ENCODE data around the gene IL1RAPL2.

The IL1RAPL2 gene

DNA sequence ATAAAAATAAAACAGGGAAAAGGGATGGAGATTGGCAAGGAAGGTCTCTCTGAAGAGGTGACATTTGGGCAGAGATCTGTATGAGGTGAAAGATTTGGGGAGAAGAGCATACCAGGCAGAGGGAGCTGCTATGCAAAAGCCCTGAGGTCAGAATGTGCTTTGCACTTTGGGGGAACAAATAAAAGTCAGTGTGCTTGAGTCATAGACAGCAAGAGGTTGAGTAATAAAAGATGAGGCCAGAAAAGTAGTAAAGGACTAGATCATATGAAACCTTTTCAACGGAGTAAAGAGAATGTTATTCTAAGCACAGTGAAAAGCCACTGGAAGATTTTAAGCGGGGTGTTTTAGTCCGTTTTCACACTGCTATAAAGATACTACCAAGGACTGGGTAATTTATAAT, 731.0 kb downstream of the IL1RAPL2 start:
- H3K9me3 ChIP-seq (ENCODE audit: control insufficient read depth, insufficient read depth, low read length), result no peaks in the 10 kb centered on the region
- peaks cover 14% of the 10 kb centered on the region for H3K4me1 ChIP-seq (ENCODE audit: control insufficient read depth, insufficient read depth, low read length)
- no peak overlapping the region for H3K9ac ChIP-seq (ENCODE audit: low read depth, low read length)
- no peaks in the 10 kb centered on the region for H3K27me3 ChIP-seq (ENCODE audit: control insufficient read depth, insufficient read depth, low read length)
- H3K4me3 ChIP-seq (ENCODE audit: low read depth, low read length), result no peak overlapping the region
- no peaks in the 10 kb centered on the region for H3K36me3 ChIP-seq (ENCODE audit: control insufficient read depth, insufficient read depth, low read length)

DNA sequence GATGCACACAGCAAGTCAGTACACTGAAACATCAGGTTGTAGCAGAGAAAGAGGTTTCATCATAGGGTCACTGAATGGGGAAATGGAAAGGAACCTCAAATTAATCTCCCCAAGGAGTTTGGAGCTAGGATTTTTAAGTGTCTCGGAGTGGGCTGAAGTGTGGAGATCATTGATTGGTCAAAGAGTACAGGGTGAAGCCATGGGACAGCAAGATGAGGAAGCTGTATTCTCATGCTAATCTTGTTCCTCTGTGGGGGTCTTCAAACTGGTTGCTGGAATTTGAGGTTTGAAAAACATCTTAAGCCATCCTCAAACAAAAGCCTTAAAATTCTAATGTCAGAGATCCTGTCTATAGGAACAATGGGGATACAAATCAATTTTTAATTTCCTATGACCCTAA, 733.3 kb downstream of the IL1RAPL2 start:
- Histone ChIP-seq H3K9me3 (ENCODE audit: control insufficient read depth, insufficient read depth, low read length) (no peaks in the 10 kb centered on the region), H3K4me3 (ENCODE audit: low read depth, low read length) (no peak overlapping the region), H3K27me3 (ENCODE audit: control insufficient read depth, insufficient read depth, low read length) (no peaks in the 10 kb centered on the region), H3K36me3 (ENCODE audit: control insufficient read depth, insufficient read depth, low read length) (no peaks in the 10 kb centered on the region), H3K9ac (ENCODE audit: low read depth, low read length) (no peak overlapping the region), H3K4me1 (ENCODE audit: control insufficient read depth, insufficient read depth, low read length) (peaks cover 14% of the 10 kb centered on the region)

DNA sequence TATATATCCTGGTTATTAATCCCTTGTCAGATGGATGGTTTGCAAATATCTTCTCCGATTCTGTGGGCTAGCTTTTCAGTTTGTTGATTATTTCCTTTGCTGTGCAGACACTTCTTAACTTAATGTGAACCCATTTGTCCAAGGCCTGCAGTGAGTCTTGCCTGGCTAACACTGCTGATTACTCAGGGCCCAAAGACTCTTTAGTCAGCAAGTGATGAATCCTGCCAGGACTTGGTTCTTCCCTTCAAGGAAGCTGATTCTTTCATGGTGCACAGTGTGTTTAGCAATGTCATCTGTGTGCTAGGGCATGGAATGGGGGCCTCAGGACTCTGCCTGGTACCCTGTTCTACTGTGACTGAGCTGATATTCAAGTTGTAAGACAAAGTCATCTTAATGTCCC, 736.2 kb downstream of the IL1RAPL2 start:
- Histone ChIP-seq H3K4me1 (ENCODE audit: control insufficient read depth, insufficient read depth, low read length) (peaks cover 14% of the 10 kb centered on the region), H3K9ac (ENCODE audit: low read depth, low read length) (no peak overlapping the region), H3K4me3 (ENCODE audit: low read depth, low read length) (no peak overlapping the region), H3K9me3 (ENCODE audit: control insufficient read depth, insufficient read depth, low read length) (no peaks in the 10 kb centered on the region), H3K27me3 (ENCODE audit: control insufficient read depth, insufficient read depth, low read length) (no peaks in the 10 kb centered on the region), H3K36me3 (ENCODE audit: control insufficient read depth, insufficient read depth, low read length) (no peaks in the 10 kb centered on the region)

DNA sequence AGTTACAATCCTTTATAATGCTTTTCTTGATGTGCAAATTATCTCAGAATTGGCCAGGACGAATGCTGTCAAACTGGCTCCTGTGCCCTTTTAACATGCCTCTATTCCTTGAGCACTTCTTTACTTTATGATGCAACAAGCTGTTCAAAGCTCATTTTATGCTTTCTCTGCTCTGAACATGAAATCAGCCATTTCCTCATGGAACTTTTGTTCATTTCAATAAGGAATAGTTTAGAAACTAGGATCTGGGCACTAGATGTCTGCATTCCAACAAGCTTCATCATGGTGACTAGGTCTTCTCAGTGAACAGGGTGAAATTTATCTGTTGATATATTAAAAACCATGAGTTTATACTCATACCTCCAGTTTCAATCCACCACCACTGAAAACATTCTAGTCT, 741.8 kb downstream of the IL1RAPL2 start:
- Histone ChIP-seq H3K4me3 (ENCODE audit: low read depth, low read length) (no peak overlapping the region), H3K36me3 (ENCODE audit: control insufficient read depth, insufficient read depth, low read length) (no peaks in the 10 kb centered on the region), H3K9me3 (ENCODE audit: control insufficient read depth, insufficient read depth, low read length) (no peaks in the 10 kb centered on the region)

DNA sequence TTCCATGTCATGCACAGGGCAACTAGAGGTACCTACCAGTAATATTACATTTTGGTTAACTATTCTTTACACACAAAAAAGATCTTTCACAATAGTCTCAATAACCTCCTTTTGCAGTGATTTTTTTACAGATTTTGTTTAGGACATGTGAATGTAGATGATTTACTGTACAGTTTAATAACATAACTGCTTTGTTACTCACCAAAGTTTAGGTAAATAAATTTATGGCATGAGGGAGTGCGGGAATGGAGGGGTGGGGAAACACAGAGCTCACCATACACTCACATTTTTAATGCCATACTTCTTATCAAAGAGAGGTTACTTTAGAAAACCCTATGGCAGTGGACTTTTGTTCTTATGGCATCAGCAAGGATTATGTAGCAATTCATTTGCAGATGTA, 747.6 kb downstream of the IL1RAPL2 start:
- Histone ChIP-seq H3K36me3 (ENCODE audit: control insufficient read depth, insufficient read depth, low read length) (no peaks in the 10 kb centered on the region), H3K9ac (ENCODE audit: low read depth, low read length) (no peak overlapping the region), H3K4me1 (ENCODE audit: control insufficient read depth, insufficient read depth, low read length) (no peaks in the 10 kb centered on the region), H3K27me3 (ENCODE audit: control insufficient read depth, insufficient read depth, low read length) (no peaks in the 10 kb centered on the region), H3K9me3 (ENCODE audit: control insufficient read depth, insufficient read depth, low read length) (no peaks in the 10 kb centered on the region), H3K4me3 (ENCODE audit: low read depth, low read length) (no peak overlapping the region)

More for the DNA sequence above, 741.8 kb downstream of the IL1RAPL2 start:
- Histone ChIP-seq H3K9ac (ENCODE audit: low read depth, low read length) (no peak overlapping the region), H3K27me3 (ENCODE audit: control insufficient read depth, insufficient read depth, low read length) (no peaks in the 10 kb centered on the region), H3K4me1 (ENCODE audit: control insufficient read depth, insufficient read depth, low read length) (no peaks in the 10 kb centered on the region)

DNA sequence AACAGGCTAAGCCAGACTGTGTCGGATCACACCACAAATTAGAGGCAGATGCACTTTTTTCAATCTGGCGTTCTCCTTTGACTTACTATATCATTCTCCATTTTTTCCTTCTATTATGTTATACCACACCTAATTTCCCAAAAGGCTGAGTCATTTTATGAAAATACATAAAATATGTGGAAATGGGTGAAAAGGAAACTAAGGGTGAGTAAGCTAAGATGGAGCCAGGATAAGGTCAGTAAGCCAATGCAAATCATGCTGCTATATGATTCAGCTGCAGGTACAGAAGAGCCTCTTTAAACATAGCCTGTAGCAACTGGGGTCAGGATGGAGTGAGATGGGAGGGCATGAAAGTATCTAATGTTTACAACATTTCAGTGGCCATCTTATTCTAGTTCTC, 748.5 kb downstream of the IL1RAPL2 start:
- Histone ChIP-seq H3K4me3 (ENCODE audit: low read depth, low read length) (no peak overlapping the region), H3K9me3 (ENCODE audit: control insufficient read depth, insufficient read depth, low read length) (no peaks in the 10 kb centered on the region), H3K4me1 (ENCODE audit: control insufficient read depth, insufficient read depth, low read length) (no peaks in the 10 kb centered on the region), H3K27me3 (ENCODE audit: control insufficient read depth, insufficient read depth, low read length) (no peaks in the 10 kb centered on the region), H3K36me3 (ENCODE audit: control insufficient read depth, insufficient read depth, low read length) (no peaks in the 10 kb centered on the region), H3K9ac (ENCODE audit: low read depth, low read length) (no peak overlapping the region)

DNA sequence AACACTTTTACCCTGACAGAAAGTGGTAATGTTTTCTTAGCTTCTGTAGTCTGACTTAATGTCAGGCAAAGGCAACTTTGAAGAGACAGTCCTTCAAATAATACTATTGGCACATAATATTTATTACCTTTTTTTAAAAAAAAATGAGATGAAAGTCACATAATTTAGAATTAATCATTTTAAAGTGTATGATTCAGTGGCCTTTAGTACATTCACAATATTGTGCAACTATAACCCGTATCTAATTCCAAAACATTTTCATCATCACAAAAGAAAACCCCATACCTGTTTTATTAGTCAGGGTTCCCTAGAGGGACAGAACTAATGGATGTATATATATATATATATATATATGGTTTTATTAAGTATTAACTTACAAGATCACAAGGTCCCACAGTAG, 749.2 kb downstream of the IL1RAPL2 start:
- no peak overlapping the region for H3K9ac ChIP-seq (ENCODE audit: low read depth, low read length)
- no peaks in the 10 kb centered on the region for H3K9me3 ChIP-seq (ENCODE audit: control insufficient read depth, insufficient read depth, low read length)
- H3K27me3 ChIP-seq (ENCODE audit: control insufficient read depth, insufficient read depth, low read length), result no peaks in the 10 kb centered on the region
- no peaks in the 10 kb centered on the region for H3K36me3 ChIP-seq (ENCODE audit: control insufficient read depth, insufficient read depth, low read length)
- H3K4me1 ChIP-seq (ENCODE audit: control insufficient read depth, insufficient read depth, low read length), result no peaks in the 10 kb centered on the region
- H3K4me3 ChIP-seq (ENCODE audit: low read depth, low read length), result no peak overlapping the region

DNA sequence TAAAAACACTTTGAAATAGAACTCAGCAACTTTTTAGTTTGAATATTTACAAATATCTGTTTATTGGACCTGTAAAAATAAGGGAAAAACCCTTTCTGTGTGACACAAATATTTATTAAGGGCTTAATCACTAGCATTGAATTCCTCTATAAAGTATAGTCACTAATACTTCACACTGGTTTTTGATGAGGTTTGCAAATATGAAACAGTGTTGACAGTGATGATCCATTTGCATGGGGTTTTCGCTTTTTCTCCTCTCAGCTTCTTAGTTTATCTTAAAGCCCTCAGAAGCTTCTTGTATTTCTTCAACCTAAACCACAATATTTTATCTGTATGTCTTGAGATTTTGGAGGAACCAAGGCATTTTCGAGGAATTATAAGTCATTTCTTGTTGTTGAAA, 751.1 kb downstream of the IL1RAPL2 start:
- H3K9ac ChIP-seq (ENCODE audit: low read depth, low read length), result no peak overlapping the region
- no peaks in the 10 kb centered on the region for H3K27me3 ChIP-seq (ENCODE audit: control insufficient read depth, insufficient read depth, low read length)
- no peaks in the 10 kb centered on the region for H3K9me3 ChIP-seq (ENCODE audit: control insufficient read depth, insufficient read depth, low read length)

DNA sequence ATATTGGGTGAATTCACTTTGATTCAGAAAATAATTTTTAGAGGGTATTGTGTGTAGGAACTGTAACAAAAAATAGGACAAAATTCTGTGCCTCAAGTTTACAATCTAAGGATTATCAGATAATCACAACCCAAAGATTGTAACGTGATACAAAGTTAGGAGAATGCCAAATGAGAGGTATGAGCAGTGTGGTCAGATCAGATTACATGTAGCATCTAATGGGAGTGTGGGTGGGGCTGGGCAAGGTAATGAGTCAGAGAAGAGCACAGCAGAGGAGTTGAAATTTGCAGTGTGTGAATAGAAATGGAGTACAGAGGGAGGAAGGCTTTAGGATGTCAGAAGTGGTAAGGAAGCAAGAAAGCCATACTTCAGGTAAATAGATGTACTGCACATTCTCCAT, 757.9 kb downstream of the IL1RAPL2 start:
- Histone ChIP-seq H3K27me3 (ENCODE audit: control insufficient read depth, insufficient read depth, low read length) (no peaks in the 10 kb centered on the region), H3K4me3 (ENCODE audit: low read depth, low read length) (no peak overlapping the region), H3K36me3 (ENCODE audit: control insufficient read depth, insufficient read depth, low read length) (no peaks in the 10 kb centered on the region), H3K9me3 (ENCODE audit: control insufficient read depth, insufficient read depth, low read length) (no peaks in the 10 kb centered on the region), H3K4me1 (ENCODE audit: control insufficient read depth, insufficient read depth, low read length) (no peaks in the 10 kb centered on the region), H3K9ac (ENCODE audit: low read depth, low read length) (no peak overlapping the region)

More for the DNA sequence above, 751.1 kb downstream of the IL1RAPL2 start:
- H3K36me3 ChIP-seq (ENCODE audit: control insufficient read depth, insufficient read depth, low read length), result no peaks in the 10 kb centered on the region
- no peak overlapping the region for H3K4me3 ChIP-seq (ENCODE audit: low read depth, low read length)
- H3K4me1 ChIP-seq (ENCODE audit: control insufficient read depth, insufficient read depth, low read length), result no peaks in the 10 kb centered on the region

DNA sequence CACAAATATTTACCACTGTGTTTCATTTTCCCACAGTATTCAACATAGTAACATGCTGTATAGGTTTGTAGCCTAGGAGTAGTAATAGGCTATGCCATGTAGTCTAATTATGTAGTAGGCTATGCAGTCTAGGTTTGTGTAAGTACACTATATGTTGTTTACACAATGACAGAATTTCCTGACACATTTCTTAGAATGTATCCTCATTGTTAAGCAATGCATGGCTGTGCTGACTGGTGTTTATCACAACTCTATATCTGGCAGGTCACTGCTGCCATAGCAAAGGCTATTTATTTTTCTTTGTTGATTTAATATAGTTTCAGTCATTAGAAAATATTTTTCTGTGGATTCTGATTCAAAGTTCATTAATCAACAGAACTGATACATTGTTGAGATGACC, 762.8 kb downstream of the IL1RAPL2 start:
- no peak overlapping the region for H3K9ac ChIP-seq (ENCODE audit: low read depth, low read length)
- no peaks in the 10 kb centered on the region for H3K27me3 ChIP-seq (ENCODE audit: control insufficient read depth, insufficient read depth, low read length)
- no peaks in the 10 kb centered on the region for H3K36me3 ChIP-seq (ENCODE audit: control insufficient read depth, insufficient read depth, low read length)
- no peak overlapping the region for H3K4me3 ChIP-seq (ENCODE audit: low read depth, low read length)
- no peaks in the 10 kb centered on the region for H3K4me1 ChIP-seq (ENCODE audit: control insufficient read depth, insufficient read depth, low read length)
- H3K9me3 ChIP-seq (ENCODE audit: control insufficient read depth, insufficient read depth, low read length), result no peaks in the 10 kb centered on the region

DNA sequence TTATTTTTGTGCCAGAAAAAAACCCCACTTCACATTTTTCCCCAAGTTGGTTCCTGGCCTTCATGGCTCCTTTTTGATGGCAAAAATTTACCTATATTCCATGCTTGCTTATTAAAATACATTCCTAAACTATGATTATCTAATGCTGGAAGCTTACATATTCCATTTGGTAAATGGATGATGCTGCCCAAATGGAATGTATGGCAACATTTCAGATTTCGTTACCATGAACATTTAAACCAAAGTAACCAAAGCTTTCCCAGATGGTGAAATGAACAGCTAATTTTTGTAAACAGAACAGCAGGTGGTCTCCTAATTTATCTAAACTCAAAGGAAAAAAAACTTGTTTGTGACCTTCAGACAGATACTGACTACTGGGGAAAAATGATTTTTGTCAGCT, 765.2 kb downstream of the IL1RAPL2 start:
- H3K27me3 ChIP-seq (ENCODE audit: control insufficient read depth, insufficient read depth, low read length), result no peaks in the 10 kb centered on the region
- H3K9ac ChIP-seq (ENCODE audit: low read depth, low read length), result no peak overlapping the region
- H3K4me3 ChIP-seq (ENCODE audit: low read depth, low read length), result no peak overlapping the region
- no peaks in the 10 kb centered on the region for H3K9me3 ChIP-seq (ENCODE audit: control insufficient read depth, insufficient read depth, low read length)
- H3K36me3 ChIP-seq (ENCODE audit: control insufficient read depth, insufficient read depth, low read length), result no peaks in the 10 kb centered on the region
- no peaks in the 10 kb centered on the region for H3K4me1 ChIP-seq (ENCODE audit: control insufficient read depth, insufficient read depth, low read length)

DNA sequence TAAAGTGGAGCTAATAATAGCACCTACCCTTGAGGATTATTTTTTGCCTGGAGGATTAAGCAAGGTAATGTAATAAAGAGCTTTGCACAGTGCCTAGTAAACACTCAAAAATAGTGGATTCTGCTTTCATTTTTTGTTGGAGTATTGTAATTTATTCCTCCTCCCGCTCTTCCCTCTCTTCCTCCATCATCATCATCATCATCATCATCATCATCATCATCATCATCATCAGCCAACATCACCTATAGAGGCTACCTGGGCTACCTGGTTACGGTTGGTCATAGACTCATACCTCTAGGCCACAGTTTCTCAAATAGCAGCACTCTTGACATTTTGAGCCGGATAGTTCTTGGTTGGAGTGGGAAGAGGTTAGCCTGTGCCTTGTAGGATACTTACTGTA, 781.4 kb downstream of the IL1RAPL2 start:
- H3K27me3 ChIP-seq (ENCODE audit: control insufficient read depth, insufficient read depth, low read length), result no peaks in the 10 kb centered on the region
- no peak overlapping the region for H3K9ac ChIP-seq (ENCODE audit: low read depth, low read length)
- no peaks in the 10 kb centered on the region for H3K4me1 ChIP-seq (ENCODE audit: control insufficient read depth, insufficient read depth, low read length)
- H3K4me3 ChIP-seq (ENCODE audit: low read depth, low read length), result no peak overlapping the region
- H3K9me3 ChIP-seq (ENCODE audit: control insufficient read depth, insufficient read depth, low read length), result no peaks in the 10 kb centered on the region
- no peaks in the 10 kb centered on the region for H3K36me3 ChIP-seq (ENCODE audit: control insufficient read depth, insufficient read depth, low read length)

DNA sequence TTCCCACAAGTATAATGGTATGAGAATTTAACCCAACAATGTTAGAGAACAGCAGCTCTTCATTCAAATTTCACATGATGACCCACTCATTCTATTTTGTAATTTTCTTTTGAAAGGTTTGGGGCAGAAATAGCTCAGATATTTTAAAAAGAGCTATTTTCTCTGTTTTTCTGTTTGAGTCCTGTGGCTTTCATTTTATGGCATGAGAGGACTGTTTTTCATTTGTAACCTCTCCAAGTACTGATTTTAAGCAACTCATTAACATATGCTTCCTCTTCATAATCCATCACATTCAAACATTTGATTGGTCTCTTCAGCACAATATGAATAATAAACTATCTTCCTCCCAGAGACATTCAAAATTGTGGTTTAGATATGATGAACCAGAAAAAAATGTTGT, 783.5 kb downstream of the IL1RAPL2 start:
- Histone ChIP-seq H3K9ac (ENCODE audit: low read depth, low read length) (no peak overlapping the region), H3K27me3 (ENCODE audit: control insufficient read depth, insufficient read depth, low read length) (no peaks in the 10 kb centered on the region), H3K9me3 (ENCODE audit: control insufficient read depth, insufficient read depth, low read length) (no peaks in the 10 kb centered on the region), H3K4me3 (ENCODE audit: low read depth, low read length) (no peak overlapping the region), H3K4me1 (ENCODE audit: control insufficient read depth, insufficient read depth, low read length) (no peaks in the 10 kb centered on the region), H3K36me3 (ENCODE audit: control insufficient read depth, insufficient read depth, low read length) (no peaks in the 10 kb centered on the region)
